ENCODE measurements around the gene CCNY.

GRCh38 chr10:35329520-35329919, 6.8 kb upstream of the CCNY start:
- TF ChIP-seq POLR2AphosphoS5 (IDR thresholded peaks at IDR 0.05; ENCODE audit: low read depth, low read length), result no peak
- no peak for TF ChIP-seq TAF1 (IDR thresholded peaks at IDR 0.05; ENCODE audit: borderline replicate concordance, insufficient read depth, low read length)
- TF ChIP-seq, protein P1, sequence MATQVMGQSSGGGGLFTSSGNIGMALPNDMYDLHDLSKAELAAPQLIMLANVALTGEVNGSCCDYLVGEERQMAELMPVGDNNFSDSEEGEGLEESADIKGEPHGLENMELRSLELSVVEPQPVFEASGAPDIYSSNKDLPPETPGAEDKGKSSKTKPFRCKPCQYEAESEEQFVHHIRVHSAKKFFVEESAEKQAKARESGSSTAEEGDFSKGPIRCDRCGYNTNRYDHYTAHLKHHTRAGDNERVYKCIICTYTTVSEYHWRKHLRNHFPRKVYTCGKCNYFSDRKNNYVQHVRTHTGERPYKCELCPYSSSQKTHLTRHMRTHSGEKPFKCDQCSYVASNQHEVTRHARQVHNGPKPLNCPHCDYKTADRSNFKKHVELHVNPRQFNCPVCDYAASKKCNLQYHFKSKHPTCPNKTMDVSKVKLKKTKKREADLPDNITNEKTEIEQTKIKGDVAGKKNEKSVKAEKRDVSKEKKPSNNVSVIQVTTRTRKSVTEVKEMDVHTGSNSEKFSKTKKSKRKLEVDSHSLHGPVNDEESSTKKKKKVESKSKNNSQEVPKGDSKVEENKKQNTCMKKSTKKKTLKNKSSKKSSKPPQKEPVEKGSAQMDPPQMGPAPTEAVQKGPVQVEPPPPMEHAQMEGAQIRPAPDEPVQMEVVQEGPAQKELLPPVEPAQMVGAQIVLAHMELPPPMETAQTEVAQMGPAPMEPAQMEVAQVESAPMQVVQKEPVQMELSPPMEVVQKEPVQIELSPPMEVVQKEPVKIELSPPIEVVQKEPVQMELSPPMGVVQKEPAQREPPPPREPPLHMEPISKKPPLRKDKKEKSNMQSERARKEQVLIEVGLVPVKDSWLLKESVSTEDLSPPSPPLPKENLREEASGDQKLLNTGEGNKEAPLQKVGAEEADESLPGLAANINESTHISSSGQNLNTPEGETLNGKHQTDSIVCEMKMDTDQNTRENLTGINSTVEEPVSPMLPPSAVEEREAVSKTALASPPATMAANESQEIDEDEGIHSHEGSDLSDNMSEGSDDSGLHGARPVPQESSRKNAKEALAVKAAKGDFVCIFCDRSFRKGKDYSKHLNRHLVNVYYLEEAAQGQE (IDR thresholded peaks at IDR 0.05; ENCODE audit: insufficient read depth in 1 of 2, low read depth in 2 of 2, low read length in 2 of 2), result no peak
- TF ChIP-seq SIN3A (IDR thresholded peaks at IDR 0.05; ENCODE audit: borderline replicate concordance, insufficient read depth, low read length), result no peak
